ENCODE results near the gene DNAJC5. TPM values are rescaled to one million over a fixed set of nuclear protein-coding genes. Genes with fewer than 3 reads are reported as not detected.
"Not testable (repeated sequence)": the region's sequence is repeated elsewhere in the genome, so short reads cannot be mapped to it uniquely, and the experiment has no call there.

The DNAJC5 gene
- total RNA-seq, 2 donors from 2014 or later = 46.8 to 53.4 TPM

DNA sequence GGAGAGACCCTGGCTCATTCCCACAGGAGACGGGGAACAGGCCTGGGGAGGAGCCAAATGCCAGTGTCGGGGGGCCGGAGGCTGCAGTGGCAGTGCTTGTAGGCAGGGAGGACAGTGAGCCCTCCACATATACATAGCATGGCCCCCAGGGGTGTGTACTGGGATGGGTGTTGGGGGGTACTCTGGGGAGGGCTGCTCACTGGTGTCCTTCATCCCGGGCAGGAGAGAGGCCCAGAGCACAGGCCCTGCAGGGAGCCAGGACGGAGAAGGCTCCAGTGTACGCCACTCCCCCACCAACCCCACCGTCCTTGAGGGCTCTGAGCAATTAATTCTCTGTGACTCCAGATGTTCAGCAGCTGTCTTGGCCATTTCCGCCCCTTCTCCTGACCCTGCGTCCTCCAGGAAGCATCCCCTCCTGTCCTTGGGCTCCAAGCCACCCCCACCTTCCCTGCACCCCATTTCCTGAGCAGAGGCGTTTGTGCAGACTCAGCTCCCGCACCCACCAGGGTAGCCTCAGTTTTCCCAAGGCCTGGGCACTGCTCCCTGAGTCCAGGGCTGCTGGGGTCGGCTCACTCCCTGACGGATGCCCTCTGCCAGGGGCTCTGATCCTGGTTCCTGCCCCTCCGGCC lies 37.0 kb upstream of the DNAJC5 start:
- H3K9me3 Mint-ChIP-seq = no peaks in the 10 kb centered on the region
- no peak for ATAC-seq (replicated peaks)
- no peak overlapping the region for H3K4me3 Mint-ChIP-seq
- peaks cover 7% of the 10 kb centered on the region for H3K36me3 Mint-ChIP-seq (ENCODE audit: low read depth)
- peaks cover 7% of the 10 kb centered on the region for H3K4me1 Mint-ChIP-seq
- H3K27me3 Mint-ChIP-seq = no peaks in the 10 kb centered on the region
- no peak overlapping the region for H3K27ac Mint-ChIP-seq

DNA sequence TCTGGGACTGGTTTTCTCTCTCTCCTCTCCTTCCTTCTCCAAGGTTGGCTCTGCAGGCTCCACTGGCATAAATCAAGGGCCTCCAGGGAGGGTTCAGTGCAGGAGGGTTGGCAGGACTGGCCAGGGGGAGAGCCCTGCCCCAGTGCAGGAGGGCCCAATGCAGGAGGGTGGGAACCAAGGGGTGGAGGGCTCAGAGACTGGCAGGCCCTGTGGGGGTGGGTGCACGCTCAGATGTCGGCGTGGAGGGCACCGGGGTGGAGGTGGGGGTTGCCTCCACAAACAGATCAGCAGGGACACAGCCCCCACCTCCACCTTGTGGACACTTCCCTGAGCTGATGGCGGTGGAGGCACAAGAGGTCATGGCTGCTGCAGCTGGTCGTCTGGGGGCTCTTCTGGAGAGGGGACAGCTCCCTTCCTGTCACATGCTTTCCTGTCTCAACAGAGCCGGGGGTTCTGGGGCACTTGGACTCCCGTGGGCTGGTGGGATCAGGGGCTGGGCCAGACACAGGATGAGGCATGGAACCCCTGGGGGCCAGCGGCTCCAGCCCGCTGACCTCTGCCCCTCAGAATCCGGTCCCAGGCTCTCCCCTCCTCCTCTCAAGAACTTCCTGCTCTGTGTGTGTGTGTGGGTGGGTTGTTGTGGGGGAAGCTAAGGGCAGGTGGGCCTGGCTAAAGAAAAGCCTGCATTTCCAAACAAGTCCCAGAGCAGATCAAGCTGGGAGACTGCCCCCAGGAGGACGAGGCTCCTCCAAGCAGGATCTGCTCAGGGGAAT lies 36.3 kb upstream of the DNAJC5 start:
- peak; percentile 8 for ATAC-seq (replicated peaks)
- Mint-ChIP-seq H3K36me3 (ENCODE audit: low read depth) (peaks cover 14% of the 10 kb centered on the region), H3K4me3 (no peak overlapping the region)

DNA sequence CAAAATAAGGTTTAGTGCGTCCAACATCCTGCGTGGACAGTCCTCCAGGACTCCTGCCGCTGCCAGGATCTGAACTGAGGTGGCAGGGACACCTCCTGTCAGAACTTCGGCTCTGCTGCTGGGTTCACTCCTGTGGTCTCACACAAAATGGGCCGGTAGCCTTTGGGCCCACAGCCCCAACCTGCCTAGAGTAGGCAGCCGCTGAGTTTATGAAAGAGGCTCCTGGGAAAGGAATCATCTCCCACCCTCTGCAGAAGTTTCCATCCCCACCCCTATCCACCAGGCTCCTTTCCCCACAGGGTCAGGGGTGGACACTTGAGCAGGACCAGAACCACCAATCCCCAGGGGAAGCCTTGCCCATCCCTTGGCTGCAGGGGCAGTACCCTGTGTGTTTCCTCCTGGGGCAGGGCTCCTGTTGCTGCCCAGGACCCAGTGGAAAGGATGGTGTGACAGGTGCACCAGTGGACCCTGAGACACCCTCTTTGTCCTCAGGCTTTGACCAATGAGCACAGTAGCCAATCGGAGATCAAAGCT lies 35.7 kb upstream of the DNAJC5 start:
- ATAC-seq (replicated peaks) = no peak
- Mint-ChIP-seq H3K27ac (no peak overlapping the region), H3K9me3 (no peaks in the 10 kb centered on the region), H3K4me1 (peaks cover 12% of the 10 kb centered on the region), H3K4me3 (no peak overlapping the region), H3K27me3 (no peaks in the 10 kb centered on the region), H3K36me3 (ENCODE audit: low read depth) (peaks cover 20% of the 10 kb centered on the region)

More for the DNA sequence above, 36.3 kb upstream of the DNAJC5 start:
- H3K27me3 Mint-ChIP-seq = no peaks in the 10 kb centered on the region
- H3K9me3 Mint-ChIP-seq = no peaks in the 10 kb centered on the region
- H3K4me1 Mint-ChIP-seq = peaks cover 8% of the 10 kb centered on the region
- H3K27ac Mint-ChIP-seq = no peak overlapping the region

DNA sequence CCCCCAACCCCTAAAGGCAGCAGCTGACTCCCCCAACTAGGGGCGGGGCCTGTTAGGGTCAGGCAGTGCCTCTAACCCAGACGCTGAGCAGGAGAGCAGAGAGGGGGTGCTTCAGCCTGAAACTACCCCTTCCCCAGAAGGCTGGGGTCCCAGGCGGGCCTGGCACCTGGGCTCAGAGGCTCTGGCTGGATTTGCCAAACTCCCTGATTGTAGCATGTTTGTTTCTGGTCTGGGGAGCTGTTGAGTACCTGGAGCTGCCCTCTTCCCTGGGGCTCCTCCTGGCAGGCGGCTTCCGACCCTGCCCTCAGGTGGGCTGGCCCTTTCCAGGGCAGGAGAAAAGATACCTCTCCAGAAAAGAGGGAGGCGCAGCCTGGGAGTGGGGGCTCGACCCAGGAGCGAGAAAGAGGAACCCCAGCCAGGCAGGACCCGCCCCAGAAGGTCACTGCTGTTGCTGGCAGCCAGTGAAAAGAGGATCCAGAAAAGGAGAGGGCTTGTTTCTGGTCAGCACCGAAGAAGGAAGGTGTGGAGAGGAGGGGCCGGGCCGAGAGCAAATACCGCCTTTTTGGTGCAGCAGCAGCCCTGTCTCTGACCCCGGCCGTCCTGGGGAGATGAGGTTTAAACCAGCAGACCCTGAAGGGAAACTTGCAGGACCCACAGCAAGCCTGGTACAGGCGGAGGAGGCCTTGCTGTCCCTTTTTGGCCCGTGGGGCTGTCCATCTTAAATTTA lies 34.4 kb upstream of the DNAJC5 start:
- Mint-ChIP-seq H3K27me3 (no peaks in the 10 kb centered on the region), H3K27ac (no peak overlapping the region), H3K36me3 (ENCODE audit: low read depth) (peaks cover 26% of the 10 kb centered on the region), H3K4me1 (peaks cover 12% of the 10 kb centered on the region), H3K9me3 (no peaks in the 10 kb centered on the region), H3K4me3 (no peak overlapping the region)
- ATAC-seq (replicated peaks) = no peak

DNA sequence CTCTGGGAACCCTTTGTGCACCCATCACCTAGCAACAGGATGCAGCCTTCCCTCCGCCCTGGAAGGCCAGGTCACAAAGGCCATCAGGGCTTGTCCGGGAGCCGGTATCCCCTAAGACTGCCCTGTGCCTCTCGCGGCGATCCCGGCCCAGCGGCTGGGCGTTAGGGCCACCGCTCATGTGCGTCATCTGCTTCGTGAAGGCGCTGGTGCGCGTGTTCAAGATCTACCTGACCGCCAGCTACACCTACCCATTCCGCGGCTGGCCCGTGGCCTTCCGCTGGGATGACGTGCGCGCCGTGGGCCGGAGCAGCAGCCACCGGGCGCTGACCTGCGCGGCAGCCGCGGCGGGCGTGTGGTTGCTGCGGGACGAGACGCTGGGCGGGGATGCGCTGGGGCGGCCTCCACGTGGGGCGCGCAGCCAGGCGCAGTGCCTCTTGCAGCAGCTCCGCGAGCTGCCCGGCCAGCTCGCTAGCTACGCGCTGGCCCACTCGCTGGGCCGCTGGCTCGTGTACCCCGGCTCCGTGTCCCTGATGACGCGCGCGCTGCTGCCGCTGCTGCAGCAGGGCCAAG lies 33.5 kb upstream of the DNAJC5 start, which contains the start of gene ABHD16B:
Gene ABHD16B, plus strand, starts transcription at position 134 of the 570 bp plus-strand sequence. Its CDS starts 43 bp downstream, at position 177.
- Mint-ChIP-seq H3K36me3 (ENCODE audit: low read depth) (peaks cover 36% of the 10 kb centered on the region), H3K27me3 (no peaks in the 10 kb centered on the region), H3K27ac (no peak within 1 kb of the TSS), H3K4me1 (peaks cover 12% of the 10 kb centered on the region), H3K9me3 (no peaks in the 10 kb centered on the region), H3K4me3 (no peak within 1 kb of the TSS)
- no peak for ATAC-seq (replicated peaks)

DNA sequence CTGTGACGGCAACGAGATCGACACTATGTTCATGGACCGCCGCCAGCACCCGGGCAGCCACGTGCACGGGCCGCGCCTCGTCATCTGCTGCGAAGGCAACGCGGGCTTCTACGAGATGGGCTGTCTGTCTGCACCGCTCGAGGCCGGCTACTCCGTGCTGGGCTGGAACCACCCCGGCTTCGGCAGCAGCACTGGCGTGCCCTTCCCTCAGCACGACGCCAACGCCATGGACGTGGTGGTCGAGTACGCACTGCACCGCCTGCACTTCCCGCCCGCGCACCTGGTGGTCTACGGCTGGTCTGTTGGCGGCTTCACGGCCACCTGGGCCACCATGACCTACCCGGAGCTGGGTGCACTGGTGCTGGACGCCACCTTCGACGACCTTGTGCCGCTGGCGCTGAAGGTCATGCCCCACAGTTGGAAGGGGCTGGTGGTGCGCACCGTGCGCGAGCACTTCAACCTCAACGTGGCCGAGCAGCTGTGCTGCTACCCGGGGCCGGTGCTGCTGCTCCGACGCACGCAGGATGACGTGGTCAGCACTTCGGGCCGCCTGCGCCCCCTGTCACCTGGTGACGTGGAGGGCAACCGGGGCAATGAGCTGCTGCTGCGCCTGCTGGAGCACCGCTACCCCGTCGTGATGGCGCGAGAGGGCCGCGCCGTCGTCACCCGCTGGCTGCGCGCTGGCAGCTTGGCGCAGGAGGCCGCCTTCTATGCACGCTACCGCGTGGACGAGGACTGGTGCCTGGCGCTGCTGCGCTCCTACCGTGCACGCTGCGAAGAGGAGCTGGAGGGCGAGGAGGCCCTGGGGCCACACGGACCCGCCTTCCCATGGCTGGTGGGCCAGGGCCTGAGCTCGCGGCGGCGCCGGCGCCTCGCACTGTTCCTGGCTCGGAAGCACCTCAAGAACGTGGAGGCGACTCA lies 32.7 kb upstream of the DNAJC5 start:
- no peaks in the 10 kb centered on the region for H3K27me3 Mint-ChIP-seq
- H3K4me1 Mint-ChIP-seq = peaks cover 12% of the 10 kb centered on the region
- no peak for ATAC-seq (replicated peaks)
- H3K4me3 Mint-ChIP-seq = no peak overlapping the region
- H3K27ac Mint-ChIP-seq = no peak overlapping the region
- no peaks in the 10 kb centered on the region for H3K9me3 Mint-ChIP-seq
- peaks cover 39% of the 10 kb centered on the region for H3K36me3 Mint-ChIP-seq (ENCODE audit: low read depth)

DNA sequence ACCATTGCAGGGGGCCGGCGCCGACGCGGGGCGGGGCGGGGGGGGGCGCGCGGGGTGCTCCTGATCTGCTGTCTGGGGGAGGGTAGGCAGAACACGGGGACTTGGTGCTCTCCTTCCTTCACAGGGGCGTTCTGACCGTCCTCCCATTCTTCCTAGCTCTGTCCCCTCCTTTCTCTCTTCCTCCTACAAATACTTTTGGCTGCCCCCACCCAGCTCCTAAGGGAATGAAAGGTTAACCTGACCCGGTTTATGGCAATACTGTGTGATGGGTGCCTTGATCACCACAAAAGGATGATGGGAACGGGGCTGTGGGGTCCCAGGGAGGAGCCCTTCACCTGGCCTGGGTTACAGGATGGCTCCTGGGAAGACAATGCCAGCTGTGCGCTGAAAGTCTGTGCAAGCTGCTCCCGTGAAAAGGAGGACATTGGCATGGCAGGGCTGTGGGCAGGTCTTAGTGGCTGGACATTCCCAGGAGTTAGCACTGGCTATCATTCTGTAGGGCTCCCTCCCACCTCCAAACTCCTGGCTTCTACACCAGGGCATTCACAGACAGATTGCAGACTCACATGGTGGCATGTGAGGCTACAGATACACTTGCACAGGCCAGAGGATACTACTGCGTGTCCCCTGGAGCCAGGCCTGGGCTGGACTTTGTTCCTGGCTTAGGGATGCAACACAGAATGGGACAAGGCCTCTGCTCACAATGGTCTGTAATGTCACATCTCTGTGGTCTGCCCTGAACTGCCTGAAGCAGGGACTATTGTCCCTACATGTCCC lies 31.7 kb upstream of the DNAJC5 start:
- no peaks in the 10 kb centered on the region for H3K27me3 Mint-ChIP-seq
- H3K4me3 Mint-ChIP-seq = peak overlapping the region; percentile 84
- H3K9me3 Mint-ChIP-seq = no peaks in the 10 kb centered on the region
- peak overlapping the region; percentile 89 for H3K27ac Mint-ChIP-seq
- H3K4me1 Mint-ChIP-seq = peaks cover 7% of the 10 kb centered on the region
- no peak for ATAC-seq (replicated peaks)
- H3K36me3 Mint-ChIP-seq (ENCODE audit: low read depth) = peaks cover 48% of the 10 kb centered on the region

DNA sequence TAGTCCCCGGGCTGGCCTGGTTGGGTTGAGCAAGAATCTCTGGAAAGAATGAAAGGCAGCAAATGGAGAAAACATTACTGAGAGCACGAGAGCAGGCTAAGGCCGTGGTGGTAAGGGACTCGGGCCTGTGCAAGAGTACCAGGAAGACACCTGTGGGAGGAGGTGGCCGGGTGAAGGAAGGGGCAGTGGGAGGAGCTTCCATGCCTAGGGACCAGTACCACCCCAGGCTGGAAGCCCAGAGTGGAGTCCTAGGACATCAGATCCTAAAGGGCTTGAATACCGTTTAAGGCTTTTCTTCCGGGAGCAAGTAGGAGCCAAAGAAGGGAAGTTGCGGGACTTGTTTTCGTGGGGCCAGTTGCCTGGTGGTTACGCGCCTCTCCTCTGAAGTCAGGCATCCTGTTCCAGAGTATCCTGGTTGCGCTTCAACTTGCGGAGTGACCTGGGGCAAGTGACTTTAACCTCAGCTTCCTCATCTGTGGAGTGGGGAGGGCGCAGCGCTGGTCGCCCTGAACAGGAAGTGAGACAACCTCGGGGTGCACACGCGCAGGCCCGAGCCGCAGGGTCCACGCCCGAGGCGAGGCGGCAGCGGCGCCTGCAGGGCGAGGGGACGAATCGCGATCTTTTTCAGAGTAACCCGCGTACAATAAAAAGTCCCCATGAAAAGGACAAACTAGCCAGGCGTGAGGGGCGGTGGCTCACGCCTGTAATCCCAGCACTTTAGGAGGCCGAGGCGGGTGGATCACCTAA lies 31.0 kb upstream of the DNAJC5 start:
- Mint-ChIP-seq H3K4me1 (peaks cover 5% of the 10 kb centered on the region), H3K27me3 (no peaks in the 10 kb centered on the region), H3K27ac (peak overlapping the region; percentile 89), H3K9me3 (no peaks in the 10 kb centered on the region), H3K36me3 (ENCODE audit: low read depth) (peaks cover 56% of the 10 kb centered on the region), H3K4me3 (peak overlapping the region; percentile 84)
- peak; percentile 78 for ATAC-seq (replicated peaks)

DNA sequence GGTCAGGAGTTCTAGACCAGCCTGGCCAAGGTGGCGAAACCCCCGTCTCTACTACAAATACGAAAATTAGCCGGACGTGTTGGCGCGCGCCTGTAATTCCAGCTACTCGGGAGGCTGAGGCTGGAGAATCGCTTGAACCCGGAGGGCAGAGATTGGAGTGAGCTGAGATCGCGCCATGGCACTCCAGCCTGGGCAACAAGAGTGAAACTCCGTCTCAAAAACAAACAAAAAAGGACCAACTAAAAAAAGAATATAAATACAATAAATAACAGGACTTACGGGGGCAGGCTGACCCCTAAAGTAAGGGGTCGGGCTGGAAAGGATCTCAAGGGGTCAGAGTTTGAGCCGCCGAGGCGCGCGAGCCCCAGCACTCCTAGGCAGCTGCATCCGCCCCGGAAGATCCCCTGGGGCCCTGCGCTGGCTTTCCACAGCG lies 30.4 kb upstream of the DNAJC5 start:
- Mint-ChIP-seq H3K27me3 (no peaks in the 10 kb centered on the region), H3K9me3 (no peaks in the 10 kb centered on the region), H3K4me1 (peaks cover 5% of the 10 kb centered on the region), H3K27ac (peak overlapping the region; percentile 89), H3K4me3 (peak overlapping the region; percentile 84), H3K36me3 (ENCODE audit: low read depth) (peaks cover 61% of the 10 kb centered on the region)
- no peak for ATAC-seq (replicated peaks)

DNA sequence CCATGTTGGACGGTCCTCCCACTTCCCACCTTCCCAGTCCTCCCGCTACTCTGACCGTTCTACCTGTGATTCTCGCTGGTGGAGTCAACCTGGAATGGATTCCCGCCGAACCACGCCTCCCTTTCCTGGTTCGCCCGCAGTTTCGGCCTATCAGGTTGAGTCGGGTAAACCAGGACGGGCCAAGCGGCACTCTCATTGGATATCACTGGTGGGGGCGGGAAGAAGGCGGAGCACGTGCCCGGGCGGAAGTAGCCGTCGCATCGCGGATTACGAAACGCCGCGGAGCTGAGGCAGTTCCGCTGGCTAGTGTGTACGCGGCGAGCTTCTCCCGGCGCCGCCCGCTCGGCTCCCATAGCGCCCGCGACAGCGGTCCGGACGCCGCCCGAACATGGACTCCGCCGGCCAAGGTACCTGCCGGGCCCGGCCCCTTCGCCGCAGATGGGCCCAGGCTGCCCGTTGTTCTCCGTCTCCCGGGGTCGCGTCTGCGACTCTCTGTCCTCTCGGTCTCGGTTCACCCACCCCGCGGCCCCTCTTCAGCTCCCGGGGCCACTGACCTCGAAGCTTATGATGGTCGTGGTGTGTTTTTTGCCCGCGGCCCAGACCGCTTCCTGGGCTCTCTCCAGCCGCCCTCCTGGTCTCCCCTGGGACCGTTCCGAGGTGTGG lies 29.8 kb upstream of the DNAJC5 start, which contains the start of gene TPD52L2:
Gene TPD52L2, plus strand, starts transcription at position 293 of the 663 bp plus-strand sequence. Its CDS starts 96 bp downstream, at position 389.
- peaks cover 5% of the 10 kb centered on the region for H3K4me1 Mint-ChIP-seq
- H3K27me3 Mint-ChIP-seq = no peaks in the 10 kb centered on the region
- peak; percentile 88 for ATAC-seq (replicated peaks)
- H3K27ac Mint-ChIP-seq = peak within 1 kb of the TSS; percentile 89
- H3K36me3 Mint-ChIP-seq (ENCODE audit: low read depth) = peaks cover 67% of the 10 kb centered on the region
- H3K4me3 Mint-ChIP-seq = peak within 1 kb of the TSS; percentile 84
- H3K9me3 Mint-ChIP-seq = no peaks in the 10 kb centered on the region

DNA sequence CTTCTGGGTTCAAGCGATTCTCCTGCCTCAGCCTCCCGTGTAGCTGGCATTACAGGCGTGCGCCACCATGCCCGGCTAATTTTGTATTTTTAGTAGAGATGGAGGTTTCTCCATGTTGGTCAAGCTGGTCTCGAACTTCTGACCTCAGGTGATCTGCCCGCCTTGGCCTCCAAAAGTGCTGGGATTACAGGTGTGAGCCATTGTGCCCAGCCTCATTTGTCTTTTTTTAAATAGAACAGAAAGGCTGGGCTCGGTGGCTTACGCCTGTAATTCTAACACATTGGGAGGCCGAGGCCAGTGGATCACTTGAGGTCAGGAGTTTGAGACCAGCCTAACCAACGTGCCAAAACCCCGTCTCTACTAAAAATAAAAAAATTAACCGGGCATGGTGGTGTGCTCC lies 27.9 kb upstream of the DNAJC5 start:
- not testable (repeated sequence) for H3K4me1 Mint-ChIP-seq; H3K27ac Mint-ChIP-seq; H3K9me3 Mint-ChIP-seq; ATAC-seq (replicated peaks); H3K27me3 Mint-ChIP-seq
- peak overlapping the region; percentile 42 for H3K4me3 Mint-ChIP-seq
- H3K36me3 Mint-ChIP-seq (ENCODE audit: low read depth) = peaks cover 79% of the 10 kb centered on the region

DNA sequence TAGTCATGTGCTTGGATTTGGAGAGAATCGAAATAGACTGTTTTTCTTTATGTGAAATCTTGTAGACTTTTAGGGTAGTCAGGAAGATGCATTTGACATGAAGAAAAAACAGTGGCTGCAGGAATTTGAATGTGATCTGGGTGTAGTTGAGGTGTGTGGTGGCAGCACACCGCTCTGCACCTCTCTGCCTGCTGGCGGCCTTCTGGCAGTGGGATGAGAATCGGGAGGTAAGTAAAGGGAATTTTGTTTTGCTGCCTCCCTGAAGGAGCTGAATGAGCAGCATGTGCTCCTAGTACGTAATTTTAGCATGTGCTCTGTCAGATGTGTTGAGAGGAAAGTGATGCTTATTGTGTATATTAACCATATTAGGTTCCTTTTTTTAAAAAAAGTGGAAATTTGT lies 26.7 kb upstream of the DNAJC5 start:
- no peaks in the 10 kb centered on the region for H3K27me3 Mint-ChIP-seq
- ATAC-seq (replicated peaks) = no peak
- no peaks in the 10 kb centered on the region for H3K9me3 Mint-ChIP-seq
- H3K4me3 Mint-ChIP-seq = no peak overlapping the region
- no peak overlapping the region for H3K27ac Mint-ChIP-seq
- peaks cover 6% of the 10 kb centered on the region for H3K4me1 Mint-ChIP-seq
- H3K36me3 Mint-ChIP-seq (ENCODE audit: low read depth) = peaks cover 87% of the 10 kb centered on the region
